ENCODE measurements around the gene L3MBTL4.

The L3MBTL4 gene

GRCh38 chr18:6021306-6022073, 393.2 kb downstream of the L3MBTL4 start:
- DNase-seq, result no peak

GRCh38 chr18:6018671-6019070, 396.0 kb downstream of the L3MBTL4 start:
- DNase-seq, result no peak

- no peak for DNase-seq
Measured at GRCh38 chr18:6017171-6017570, 397.5 kb downstream of the L3MBTL4 start.

GRCh38 chr18:6015364-6015763, 399.3 kb downstream of the L3MBTL4 start:
- no peak for DNase-seq

GRCh38 chr18:6013171-6013810, 401.4 kb downstream of the L3MBTL4 start:
- DNase-seq, result no peak

GRCh38 chr18:6010921-6011320, 403.8 kb downstream of the L3MBTL4 start:
- DNase-seq, result no peak

- DNase-seq, result no peak
Measured at GRCh38 chr18:6010284-6010683, 404.4 kb downstream of the L3MBTL4 start.

- no peak for DNase-seq
Measured at GRCh38 chr18:6009756-6010155, 405.0 kb downstream of the L3MBTL4 start.

- no peak for DNase-seq
Measured at GRCh38 chr18:6004683-6005082, 410.0 kb downstream of the L3MBTL4 start.

GRCh38 chr18:6004119-6004518, 410.6 kb downstream of the L3MBTL4 start:
- DNase-seq, result no peak

GRCh38 chr18:6001867-6002266, 412.8 kb downstream of the L3MBTL4 start:
- no peak for DNase-seq

- no peak for DNase-seq
Measured at GRCh38 chr18:5998907-5999306, 415.8 kb downstream of the L3MBTL4 start.

GRCh38 chr18:5998166-5998881, 416.4 kb downstream of the L3MBTL4 start:
- no peak for DNase-seq

GRCh38 chr18:5997361-5997760, 417.4 kb downstream of the L3MBTL4 start:
- no peak for DNase-seq

GRCh38 chr18:5995626-5996025, 419.1 kb downstream of the L3MBTL4 start:
- DNase-seq, result no peak

GRCh38 chr18:5993938-5994337, 420.8 kb downstream of the L3MBTL4 start:
- DNase-seq, result no peak

GRCh38 chr18:5992381-5992780, 422.3 kb downstream of the L3MBTL4 start:
- DNase-seq, result no peak

GRCh38 chr18:5987249-5987648, 427.5 kb downstream of the L3MBTL4 start:
- DNase-seq, result no peak

- no peak for DNase-seq
Measured at GRCh38 chr18:5986257-5986931, 428.3 kb downstream of the L3MBTL4 start.

- no peak for DNase-seq
Measured at GRCh38 chr18:5984245-5984644, 430.5 kb downstream of the L3MBTL4 start.

- no peak for DNase-seq
Measured at GRCh38 chr18:5983488-5983887, 431.2 kb downstream of the L3MBTL4 start.

- no peak for DNase-seq
Measured at GRCh38 chr18:5982332-5982731, 432.4 kb downstream of the L3MBTL4 start.

GRCh38 chr18:5980721-5981120, 434.0 kb downstream of the L3MBTL4 start:
- no peak for DNase-seq

Measured in NCI-H524 (cell line).